Epithelial cell of prostate (primary cell): ENCODE results near the gene RAPGEF3.
A peak's percentile ranks its signal among the peaks of the same experiment; 100 is the strongest.

ENCODE experiments used
- DNase-seq: peaks from one replicate; pipeline ENCODE4 v3.0.0-alpha.2; 2011; ENCODE audit warnings: low read depth, low spot score
- H3K27ac ChIP-seq: fragments of 450-650 bp; 2 replicates; pipeline ENCODE4 v1.5.1; 2017; ENCODE audit warnings: mild to moderate bottlenecking

RAPGEF3 gene

DNA sequence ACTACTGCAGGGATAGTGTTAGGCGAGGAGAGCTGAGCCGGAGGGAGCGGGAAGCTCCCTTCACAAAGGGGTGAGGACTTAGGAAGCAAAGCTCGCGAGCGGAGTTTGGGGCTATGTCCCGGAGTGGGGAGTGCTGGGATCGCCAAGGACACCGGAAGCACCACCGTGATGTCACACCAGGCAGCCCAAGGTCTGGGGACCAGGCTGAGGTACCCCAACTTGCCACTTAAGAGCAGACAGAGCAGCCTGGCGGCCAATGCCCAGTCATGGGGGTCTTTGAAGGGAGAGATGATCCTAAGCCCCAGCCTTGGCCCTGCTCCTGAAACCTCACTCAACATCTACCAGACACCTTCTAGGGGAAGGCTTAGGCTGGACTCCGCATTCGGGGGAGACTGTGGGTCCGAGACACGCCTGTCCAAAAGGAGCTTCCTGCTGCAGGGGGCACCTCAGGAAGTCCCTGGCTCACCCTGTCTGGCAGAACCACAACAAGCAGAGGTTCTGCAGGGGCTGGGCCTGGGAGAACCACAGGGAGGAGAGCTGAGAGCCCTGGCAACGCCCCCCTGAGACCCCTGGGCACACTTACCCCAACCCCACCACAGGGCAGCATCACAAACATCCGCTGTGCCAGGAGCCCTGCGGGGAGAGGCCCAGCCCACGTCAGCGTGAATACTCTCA lies 32.1 kb upstream of the RAPGEF3 start:
- DNase-seq, result no peak
- H3K27ac ChIP-seq, result no peak overlapping the region

DNA sequence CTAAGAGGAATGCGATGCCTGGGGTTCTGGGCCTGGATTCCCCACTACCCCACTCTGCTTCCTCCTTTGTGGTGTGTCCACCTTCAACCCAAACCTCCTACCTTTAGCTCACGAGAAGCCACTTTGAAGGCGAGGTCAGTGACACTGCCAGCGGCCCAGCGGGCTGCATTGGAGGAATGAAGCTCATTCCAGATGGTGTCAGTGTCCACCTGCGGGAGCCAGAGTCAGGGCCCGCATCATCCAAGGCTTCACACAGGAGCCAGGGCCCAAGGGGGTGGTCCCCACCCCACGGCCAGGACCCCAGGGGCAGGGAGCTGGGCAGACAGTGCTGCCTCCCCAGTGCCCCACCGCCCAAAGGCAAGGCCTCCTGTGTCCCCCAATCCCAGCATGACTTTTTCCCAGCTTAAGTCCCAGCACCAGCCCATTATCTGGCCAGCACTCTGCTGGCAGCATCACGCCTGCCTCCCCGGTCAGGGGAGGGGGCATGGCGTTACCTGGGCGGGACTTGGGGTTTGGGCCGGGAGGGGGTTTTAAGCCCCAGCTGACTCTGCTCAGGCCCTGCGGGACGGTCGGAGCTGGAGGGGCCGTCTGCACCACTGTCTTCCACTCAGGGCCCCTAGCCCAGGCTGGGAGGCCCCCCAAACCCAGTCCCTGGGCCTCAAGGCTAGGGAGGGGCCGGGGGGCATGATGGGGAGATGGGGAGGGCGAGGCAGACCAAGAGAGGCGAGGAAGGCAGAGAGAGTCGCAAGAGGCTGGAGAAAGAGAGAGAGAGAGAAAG lies 31.2 kb upstream of the RAPGEF3 start:
- no peak for DNase-seq

DNA sequence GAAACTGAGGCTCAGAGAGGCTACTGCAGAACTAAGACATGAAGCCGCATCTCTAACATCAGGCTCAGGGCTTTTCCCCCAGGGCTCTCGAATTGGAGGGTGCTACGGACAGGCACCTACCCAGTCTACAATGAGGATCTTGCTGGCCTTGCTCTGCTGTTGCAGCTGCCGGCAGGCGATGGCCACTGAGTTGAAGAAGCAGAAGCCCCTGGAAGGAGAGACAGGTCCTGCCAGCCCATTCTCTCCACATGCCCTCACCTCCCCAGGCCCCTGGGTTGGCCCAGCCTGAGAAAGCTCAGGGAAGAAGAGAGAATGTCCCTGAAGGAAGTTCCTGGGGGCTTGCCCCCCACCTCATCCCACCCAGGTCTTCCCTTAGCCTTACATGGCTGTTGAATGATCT lies 30.5 kb upstream of the RAPGEF3 start:
- DNase-seq, result no peak
- no peak overlapping the region for H3K27ac ChIP-seq

More for the DNA sequence above, 31.2 kb upstream of the RAPGEF3 start:
- H3K27ac ChIP-seq, result no peak overlapping the region

DNA sequence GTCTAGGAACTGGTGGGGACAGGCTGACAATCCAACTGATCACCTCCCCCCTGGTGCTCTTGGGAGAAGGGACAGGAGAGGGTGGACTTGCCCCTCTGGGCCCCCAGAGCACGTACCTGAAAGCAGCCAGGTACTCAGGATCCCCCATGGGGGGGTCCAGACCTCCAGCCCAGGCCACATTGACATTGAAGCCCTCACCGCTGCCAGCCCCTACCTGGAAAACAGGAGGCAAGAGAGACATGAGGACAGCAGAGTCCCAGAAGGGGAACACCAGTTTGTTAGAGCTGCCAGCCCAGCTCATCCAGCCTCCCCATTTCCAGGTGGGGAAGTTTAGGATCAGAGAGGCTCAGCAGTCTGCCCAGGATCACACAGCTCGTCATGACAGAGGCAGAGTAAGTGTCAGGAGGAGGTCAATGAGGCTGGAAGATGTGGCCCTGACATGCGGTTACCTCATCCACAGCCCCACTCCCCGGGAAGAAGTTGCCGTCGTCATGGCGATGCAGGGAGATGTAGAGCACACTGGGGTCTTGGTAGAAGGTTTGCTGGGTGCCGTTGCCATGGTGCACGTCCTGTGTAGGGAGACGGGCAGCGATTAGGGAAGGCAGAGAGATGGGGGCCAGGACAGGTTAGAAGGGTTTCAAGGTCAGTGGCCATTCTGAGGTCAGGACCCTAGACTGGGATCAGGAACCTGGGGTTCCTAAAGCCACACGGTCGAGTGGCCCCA lies 29.1 kb upstream of the RAPGEF3 start:
- H3K27ac ChIP-seq, result no peak overlapping the region

DNA sequence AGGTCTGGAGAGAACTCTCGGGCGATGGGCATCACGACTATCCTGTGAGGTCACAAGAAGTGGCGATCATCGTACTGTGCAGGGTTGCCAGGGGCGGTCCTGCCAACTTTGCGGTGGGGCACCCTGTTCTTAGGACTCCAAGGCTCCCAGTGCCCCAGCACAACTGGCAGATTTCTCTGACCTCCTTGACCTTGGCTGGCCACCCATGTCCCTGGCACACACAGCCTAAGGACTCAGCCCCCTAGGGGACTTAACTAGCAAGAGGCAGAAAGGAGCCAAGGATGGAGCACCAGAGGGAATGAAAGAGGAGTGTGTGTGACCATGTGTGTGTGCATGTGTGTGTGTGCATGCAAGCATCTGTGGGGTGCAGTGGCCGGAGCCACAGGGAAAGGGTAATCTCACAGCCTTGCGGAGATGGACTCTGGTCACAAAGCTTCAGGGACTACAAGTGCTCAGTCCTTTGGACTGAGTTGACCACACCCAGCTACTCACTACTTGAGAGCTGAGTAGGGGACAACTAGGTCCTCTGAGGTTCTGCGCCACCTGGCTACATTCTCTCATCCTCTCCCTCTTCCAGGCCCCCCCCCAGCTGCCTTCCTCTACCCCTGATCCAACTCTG lies 28.1 kb upstream of the RAPGEF3 start:
- DNase-seq, result no peak
- H3K27ac ChIP-seq, result no peak overlapping the region

More for the DNA sequence above, 29.1 kb upstream of the RAPGEF3 start:
- no peak for DNase-seq

DNA sequence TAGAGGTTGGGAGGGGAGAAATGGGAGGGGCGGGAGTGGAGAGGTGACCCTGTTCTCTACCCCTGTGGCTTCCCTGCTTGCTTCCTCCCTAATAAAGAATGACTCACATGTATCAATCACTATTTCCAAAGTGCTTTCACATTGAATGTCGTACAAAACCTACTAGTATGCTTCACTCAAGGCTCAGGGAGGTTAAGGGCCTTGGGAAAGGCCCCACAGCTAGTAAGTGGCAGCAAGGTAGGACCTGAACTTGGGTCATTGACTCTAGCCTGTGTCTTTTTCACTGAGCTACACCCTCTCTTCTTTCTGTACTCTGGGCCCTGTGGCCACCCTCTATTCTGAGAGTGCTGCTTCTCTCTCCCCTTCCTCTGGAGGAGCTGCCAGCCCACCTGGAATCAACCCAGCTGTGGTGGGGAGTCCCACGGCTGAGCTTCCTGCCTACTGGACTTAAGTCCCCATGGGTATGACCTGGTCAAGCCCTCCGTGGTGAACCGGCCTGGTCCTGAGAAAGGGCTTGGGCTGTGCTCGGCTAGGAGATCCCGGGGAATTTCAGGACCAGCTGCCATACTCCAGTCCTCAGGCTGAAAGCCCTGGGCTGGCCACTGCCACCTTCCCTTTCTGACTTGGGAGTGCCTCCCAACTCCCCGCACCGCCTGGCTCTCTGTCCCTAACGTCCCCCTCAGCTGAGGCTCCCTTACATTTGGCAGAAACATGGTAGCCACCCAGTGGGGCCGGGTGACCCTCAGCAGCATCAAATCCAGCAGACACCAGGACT lies 27.4 kb upstream of the RAPGEF3 start:
- no peak for DNase-seq
- no peak overlapping the region for H3K27ac ChIP-seq

DNA sequence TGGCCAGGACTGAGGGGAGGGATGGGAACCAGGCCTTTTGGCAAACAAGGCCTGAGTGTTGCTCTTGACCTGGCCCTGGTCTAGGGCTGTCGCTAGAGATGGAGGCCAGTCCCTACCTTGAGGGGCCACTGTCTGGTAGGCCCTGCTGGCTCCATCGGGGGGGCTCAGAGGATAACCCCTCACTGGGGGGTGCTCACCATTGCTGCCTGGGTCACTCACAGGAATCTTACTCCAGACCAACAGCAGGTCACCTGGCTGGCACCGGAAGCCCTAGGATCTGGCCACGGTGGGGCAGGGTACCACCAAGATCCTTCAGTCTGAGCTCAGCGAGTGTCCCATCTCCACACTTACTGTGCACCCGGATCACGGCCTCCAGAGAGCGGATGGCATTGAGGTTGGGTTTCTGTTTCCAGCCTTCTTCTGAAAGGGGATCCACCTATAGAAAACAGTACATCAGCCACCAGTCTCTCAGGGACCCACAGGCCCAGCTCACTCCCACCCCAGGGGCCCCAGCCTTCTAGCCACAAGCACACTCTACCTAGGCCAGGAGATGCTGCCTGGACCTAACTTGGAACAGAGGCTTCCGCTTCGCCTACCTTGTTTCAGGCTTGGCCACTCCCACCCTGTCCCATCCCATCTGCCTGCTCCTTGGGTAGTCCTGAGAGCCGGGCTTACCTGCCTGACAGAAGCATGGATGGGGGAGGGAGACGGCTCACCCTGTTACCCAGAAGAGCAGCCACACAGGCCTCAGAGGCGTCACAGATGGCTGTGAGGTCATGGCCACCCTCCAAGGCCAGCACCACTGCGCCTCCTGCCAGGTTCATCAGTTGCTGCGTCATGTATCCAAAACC lies 26.6 kb upstream of the RAPGEF3 start:
- H3K27ac ChIP-seq, result no peak overlapping the region

DNA sequence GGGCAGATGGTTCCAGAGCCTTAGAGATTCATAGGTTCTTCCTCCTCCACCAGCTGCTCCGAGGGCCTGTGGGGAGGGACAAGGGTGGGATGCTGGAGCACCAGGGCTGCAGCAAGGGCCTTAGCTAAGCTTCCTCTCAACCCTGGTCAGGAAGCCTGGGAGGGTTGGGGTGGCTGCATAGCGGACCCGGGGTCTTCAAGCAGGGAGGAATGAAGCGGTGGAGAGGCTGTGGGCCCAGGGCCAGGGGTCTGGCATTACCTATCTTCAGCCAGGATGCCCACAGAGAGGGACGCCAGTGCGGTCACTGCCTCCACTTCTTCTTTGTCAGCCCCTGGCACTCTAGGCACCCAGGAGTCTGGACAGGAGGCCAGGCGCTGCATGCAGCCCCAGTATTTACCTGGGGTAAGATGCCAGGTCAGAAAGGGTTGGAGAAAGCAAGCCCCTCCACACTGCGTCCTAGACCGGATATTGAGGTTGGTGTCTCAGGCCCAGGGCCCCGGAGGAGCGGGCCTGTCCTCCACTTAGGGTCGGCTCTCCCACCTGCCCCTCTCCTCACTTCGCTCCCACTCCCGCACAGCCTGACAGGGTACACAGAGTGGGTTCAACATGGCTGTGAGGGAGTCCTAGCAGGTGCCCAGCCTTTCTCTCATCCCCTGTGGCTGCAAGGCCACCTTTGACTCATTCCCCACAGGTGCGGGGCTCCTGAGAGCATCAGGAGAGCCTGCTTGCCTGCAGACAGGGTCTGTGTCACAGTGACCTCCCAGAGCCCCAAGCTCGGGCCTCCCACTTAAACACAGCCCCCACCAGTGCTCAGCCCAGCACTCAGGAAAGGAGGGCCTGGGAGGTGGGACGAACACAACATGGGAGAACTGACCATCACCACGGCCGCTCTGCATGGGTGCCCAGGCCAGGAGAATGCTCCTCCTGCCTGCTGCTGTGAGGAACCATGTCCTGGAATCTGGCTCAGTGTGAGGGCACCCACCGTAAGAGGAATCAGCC lies 25.4 kb upstream of the RAPGEF3 start:
- H3K27ac ChIP-seq, result no peak overlapping the region
- no peak for DNase-seq

More for the DNA sequence above, 26.6 kb upstream of the RAPGEF3 start:
- DNase-seq, result no peak

DNA sequence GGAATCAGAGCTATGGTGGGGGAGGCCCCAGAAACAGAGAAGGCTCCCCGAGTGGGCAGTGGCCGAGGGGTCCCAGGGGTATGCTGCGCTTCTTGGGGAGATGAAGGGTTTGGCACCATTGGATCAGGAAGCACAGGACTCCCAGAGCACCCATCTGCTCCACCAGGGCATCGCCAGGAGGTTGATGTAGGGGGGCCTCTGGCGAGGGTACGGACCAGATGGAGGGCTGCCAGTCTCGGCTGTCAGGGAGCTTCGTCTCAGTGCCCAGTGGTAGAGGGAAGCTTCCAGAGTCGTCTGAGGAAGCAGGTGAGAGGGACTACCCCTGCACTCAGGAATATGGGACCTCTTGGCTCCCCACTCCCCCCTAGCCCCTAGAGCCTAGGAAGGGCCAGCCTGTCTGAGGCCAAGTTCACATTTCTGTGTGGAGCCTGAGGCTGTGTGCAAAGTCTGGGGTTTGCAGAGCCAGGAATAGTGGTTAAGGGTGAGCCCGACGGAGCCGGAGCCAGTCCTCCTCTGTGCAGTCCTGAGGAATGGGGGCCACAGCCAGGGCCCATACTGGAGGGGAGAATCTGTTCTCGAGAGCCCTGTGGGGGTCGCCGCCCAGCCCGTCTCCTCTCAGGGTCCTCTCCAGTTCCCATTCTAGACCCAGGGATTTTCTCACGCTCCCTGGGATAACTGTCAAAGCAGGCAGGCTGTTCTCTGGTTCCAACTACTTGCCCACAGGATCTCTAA lies 24.5 kb upstream of the RAPGEF3 start:
- DNase-seq, result no peak
- peak overlapping the region; percentile 69 for H3K27ac ChIP-seq

DNA sequence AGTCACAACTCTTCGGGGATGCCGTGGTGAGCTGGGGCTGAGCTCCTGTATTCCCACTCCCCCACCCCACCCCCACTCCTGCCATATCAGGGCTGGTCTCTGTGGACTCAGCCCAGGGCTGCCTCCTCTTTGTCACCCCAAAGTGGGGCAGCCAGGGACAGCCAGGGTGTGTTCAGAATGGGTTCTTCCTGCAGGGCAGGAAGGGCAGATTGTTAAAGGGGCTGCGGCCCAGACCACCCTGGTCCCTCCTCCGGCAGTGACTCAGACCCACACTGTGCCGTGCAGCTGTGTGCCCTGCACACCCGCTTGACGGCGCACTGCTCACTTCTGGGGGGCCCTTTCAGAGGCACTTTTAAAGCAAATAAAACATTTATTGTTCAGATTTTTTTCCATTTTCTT lies 23.7 kb upstream of the RAPGEF3 start:
- DNase-seq, result no peak
- peak overlapping the region; percentile 69 for H3K27ac ChIP-seq

DNA sequence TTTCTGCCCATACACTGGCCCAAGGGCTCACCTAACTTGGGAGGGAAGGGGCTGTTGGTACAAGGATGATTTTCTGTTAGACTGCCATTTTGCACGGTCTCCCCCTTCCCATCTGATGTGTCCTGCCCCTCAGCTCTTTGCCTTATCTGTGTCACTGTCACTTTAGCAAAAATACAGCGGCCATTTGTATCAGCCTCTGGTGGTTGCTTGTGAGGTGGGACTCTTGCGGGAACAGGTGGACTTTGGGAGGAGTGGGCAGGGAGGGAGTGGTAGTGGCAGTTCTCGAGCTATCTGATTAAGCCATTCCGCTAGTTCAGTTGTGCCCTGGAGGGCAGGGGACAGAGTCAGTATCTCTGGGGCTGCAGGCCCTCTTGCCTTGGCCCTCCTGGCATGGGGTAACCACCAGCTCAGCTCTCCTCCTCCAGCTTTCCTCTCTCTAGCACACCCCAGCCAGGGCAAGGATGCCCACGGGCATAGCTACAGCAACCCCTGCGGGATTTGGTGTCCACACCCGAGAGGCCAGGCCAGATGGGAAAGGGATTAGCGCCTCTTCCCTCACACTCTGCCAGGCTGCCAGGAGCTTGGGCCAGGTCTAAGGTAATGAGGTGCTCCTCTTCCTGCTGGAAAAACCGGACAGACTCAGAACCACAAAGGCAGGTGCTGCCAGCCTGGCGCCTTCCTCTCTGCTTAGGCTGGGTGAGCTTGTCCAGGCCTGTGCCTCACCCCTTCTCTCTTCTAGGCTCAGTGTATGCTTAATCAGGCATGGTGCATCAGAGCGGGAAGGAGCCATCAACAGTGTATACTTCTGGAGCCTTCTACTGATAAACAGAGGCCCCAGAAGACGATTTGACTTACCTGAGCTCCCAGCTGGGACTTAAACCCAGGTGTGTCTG lies 23.0 kb upstream of the RAPGEF3 start:
- peak overlapping the region; percentile 69 for H3K27ac ChIP-seq
- DNase-seq, result peak; percentile 70

DNA sequence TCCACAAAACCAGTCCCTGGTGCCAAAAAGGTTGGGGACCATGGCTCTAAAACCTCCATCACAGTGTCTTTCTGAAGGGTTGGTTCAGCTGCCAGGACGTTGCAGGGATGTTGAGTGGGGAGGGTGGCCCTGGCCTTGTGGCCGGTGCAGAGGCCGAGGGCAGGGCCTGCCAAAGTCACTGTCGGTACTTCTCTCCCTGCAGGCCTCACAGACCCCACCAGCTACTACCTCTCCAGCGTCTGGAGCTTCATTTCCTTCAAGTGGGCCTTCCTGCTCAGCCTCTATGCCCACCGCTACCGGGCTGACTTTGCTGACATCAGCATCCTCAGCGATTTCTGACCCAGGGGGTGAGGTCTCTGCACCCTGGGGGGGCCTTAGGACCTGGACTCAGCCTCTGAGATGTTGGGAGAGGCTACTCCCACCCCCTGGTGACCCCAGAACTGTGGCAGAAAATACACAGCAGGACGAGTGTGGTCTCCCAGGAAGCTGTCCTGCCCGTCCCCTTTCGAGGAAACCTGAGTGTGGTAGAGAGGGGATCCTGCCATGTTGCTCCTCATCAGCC lies 21.3 kb upstream of the RAPGEF3 start:
- DNase-seq, result no peak
- H3K27ac ChIP-seq, result no peak overlapping the region

DNA sequence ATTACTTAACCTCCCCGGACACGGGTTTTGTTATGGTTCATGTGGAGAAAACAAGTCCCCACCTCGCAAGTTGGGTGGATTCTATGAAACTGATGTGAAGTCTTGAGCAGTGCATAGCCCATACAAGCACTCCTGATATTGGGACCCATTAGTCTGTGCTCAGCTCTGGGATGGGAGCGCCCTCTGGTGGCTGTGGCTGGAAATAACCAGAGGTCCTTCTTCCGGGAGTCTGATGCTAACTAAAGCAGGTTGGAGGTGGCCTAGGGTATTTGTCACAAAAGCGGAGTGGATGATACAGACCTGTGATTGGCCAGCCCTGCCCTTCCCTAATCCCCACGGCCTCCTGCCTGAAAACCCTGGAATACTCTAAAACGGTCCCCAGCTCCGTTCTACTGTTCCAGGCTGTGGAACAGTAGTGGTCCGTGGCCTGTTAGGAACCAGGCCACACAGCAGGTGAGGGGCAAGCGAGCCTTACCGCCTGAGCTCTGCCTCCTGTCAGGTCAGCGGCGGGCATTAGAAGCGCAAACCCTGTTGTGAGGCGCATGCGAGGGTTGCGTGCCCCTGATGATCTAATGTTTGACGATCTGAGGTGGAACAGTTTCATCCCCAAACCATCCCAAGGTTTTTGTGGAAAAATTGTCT lies 20.7 kb upstream of the RAPGEF3 start:
- H3K27ac ChIP-seq, result no peak overlapping the region
- no peak for DNase-seq

DNA sequence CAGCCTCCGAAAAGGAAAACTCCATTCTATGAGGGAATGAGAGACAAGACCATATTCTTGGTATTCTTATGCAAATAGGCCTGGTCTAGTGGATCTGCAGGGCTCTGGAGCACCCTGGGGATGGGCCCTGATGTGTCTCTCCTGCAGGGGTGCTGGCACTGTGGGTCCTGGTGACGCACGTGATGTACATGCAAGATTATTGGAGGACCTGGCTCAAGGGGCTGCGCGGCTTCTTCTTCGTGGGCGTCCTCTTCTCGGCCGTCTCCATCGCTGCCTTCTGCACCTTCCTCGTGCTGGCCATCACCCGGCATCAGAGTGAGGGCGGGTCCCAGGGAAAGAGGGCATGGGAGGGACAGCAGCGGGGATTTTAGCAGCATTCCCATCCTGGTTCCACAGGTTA lies 20.2 kb upstream of the RAPGEF3 start:
- no peak for DNase-seq

DNA sequence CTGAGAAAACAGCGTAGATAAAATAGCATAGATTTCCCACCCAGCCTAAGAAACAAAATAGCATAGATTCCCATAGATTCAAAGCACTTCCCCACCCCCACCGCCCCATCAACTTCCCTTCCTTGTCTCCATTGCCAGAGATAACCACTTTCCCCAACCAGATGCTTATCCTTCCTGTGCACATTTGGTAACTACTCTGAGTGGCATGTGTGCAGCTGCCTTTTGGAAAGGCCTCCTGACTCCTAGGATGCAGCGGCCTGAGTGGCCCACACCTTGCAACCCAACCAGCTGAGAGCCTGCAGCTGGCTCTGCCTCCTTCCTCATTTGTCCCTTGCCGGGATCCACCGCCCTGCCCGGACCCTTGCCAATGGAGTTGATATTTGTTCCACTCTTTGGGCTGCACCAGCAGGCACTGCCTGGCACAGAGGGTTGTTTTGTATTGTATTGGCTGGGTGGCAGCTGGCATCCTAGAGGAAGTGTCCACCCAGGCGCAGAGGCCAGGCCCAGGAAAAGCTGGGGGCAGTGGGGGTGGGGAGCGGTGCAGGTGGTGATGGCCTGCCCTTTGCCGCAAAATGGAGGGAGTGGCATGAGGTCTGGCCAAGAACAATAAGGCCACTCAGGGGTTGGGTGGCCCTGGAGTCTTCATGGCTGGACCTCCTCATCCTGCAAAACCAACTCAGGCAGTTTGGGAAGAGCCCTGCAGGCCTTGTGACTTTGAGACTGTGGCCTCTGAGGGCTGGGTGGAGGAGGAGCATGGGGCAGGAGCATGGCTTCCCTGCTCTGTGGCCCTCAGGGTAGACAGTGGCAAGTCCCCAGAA lies 19.3 kb upstream of the RAPGEF3 start:
- H3K27ac ChIP-seq, result no peak overlapping the region
- DNase-seq, result no peak

More for the DNA sequence above, 20.2 kb upstream of the RAPGEF3 start:
- H3K27ac ChIP-seq, result no peak overlapping the region
